Breast epithelium (tissue), 3 donors: ENCODE data around the gene TBPL2.
"Not testable (repeated sequence)": the region's sequence is repeated elsewhere in the genome, so short reads cannot be mapped to it uniquely, and the experiment has no call there.

Experiments used
- POLR2A ChIP-seq: fragments of 450-650 bp; IDR thresholded peaks from one replicate; pipeline ENCODE4 v1.6.1; 2016; ENCODE audit warnings: antibody characterized with exemption, mild to moderate bottlenecking, moderate library complexity
- TF ChIP-seq, protein P1 (sequence below), 3 donors: fragments of 450-650 bp; IDR thresholded peaks; one replicate each; pipeline ENCODE4 v1.5.1; 2016 to 2017; ENCODE audit warnings: antibody characterized with exemption in 3 of 3, mild to moderate bottlenecking in 3 of 3, moderate library complexity in 3 of 3

DNA sequence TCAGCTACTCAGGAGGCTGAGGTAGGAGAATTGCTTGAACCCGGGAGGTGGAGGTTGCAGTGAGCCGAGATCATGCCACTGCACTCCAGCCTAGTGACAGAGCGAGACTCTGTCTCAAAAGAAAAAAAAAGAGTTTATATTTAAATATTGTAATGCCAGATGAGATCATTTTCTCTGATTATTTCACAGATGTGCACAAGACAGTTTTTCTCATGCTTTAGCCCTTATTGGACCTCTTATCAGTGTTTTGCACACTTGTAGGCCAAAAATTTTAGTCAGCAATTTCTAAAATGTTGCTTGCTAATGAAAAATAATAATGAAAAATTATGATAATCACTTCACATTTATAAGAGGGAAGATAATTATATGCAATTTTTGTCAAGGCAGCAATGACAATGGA, 36.0 kb upstream of the TBPL2 start:
- TF ChIP-seq, protein P1, sequence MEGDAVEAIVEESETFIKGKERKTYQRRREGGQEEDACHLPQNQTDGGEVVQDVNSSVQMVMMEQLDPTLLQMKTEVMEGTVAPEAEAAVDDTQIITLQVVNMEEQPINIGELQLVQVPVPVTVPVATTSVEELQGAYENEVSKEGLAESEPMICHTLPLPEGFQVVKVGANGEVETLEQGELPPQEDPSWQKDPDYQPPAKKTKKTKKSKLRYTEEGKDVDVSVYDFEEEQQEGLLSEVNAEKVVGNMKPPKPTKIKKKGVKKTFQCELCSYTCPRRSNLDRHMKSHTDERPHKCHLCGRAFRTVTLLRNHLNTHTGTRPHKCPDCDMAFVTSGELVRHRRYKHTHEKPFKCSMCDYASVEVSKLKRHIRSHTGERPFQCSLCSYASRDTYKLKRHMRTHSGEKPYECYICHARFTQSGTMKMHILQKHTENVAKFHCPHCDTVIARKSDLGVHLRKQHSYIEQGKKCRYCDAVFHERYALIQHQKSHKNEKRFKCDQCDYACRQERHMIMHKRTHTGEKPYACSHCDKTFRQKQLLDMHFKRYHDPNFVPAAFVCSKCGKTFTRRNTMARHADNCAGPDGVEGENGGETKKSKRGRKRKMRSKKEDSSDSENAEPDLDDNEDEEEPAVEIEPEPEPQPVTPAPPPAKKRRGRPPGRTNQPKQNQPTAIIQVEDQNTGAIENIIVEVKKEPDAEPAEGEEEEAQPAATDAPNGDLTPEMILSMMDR (IDR thresholded peaks at IDR 0.05), result not testable (repeated sequence)
- not testable (repeated sequence) for TF ChIP-seq POLR2A
